MCF 10A (cell line): ENCODE measurements around the gene FOXK1. TPM values are rescaled to one million over a fixed set of nuclear protein-coding genes. Genes with fewer than 3 reads are reported as not detected.

ENCODE experiments used
- BruUV-seq: library from RNA; stranded (reverse); fragments of 400-500 nt; replicated peaks from 2 replicates; lab custom pipeline; 2021; lab: Mats Ljungman, UMichigan
- CTCF ChIA-PET: fragments of 300-600 bp; sonication (Branson Sonifier 250); formaldehyde crosslinking; extraction: SDS; loops from one replicate; lab custom pipeline; 2021; ENCODE audit warnings: antibody characterized with exemption, inconsistent platforms; lab: Yijun Ruan, JAX
- POLR2A ChIA-PET: fragments of 300-600, 350-650 bp; sonication (Branson Sonifier 250); formaldehyde crosslinking; extraction: SDS; loops from one replicate; lab custom pipeline; 2020; ENCODE audit warnings: antibody characterized with exemption, inconsistent platforms; lab: Yijun Ruan, JAX
- DNase-seq: peaks from one replicate; pipeline ENCODE4 v3.0.0-alpha.2; 2018; ENCODE audit not compliant: unreplicated experiment
- H3K27ac Mint-ChIP-seq: one replicate; pipeline ENCODE4 v1.8.0; 2022; ENCODE audit warnings: mild to moderate bottlenecking, low read depth, mixed read lengths; ENCODE audit not compliant: unreplicated experiment
- H3K27me3 Mint-ChIP-seq: one replicate; pipeline ENCODE4 v1.8.0; 2022; ENCODE audit warnings: mixed read lengths; ENCODE audit not compliant: insufficient read depth, unreplicated experiment
- H3K36me3 Mint-ChIP-seq: one replicate; pipeline ENCODE4 v1.8.0; 2022; ENCODE audit warnings: mild to moderate bottlenecking, moderate library complexity, mixed read lengths; ENCODE audit not compliant: insufficient read depth, unreplicated experiment
- H3K4me1 Mint-ChIP-seq: one replicate; pipeline ENCODE4 v1.8.0; 2022; ENCODE audit warnings: mixed read lengths; ENCODE audit not compliant: insufficient read depth, unreplicated experiment
- H3K4me3 Mint-ChIP-seq: one replicate; pipeline ENCODE4 v1.8.0; 2022; ENCODE audit warnings: mild to moderate bottlenecking, moderate library complexity, mixed read lengths; ENCODE audit not compliant: unreplicated experiment
- H3K9me3 Mint-ChIP-seq: one replicate; pipeline ENCODE4 v1.8.0; 2022; ENCODE audit warnings: mixed read lengths; ENCODE audit not compliant: unreplicated experiment
- CTCF ChIP-seq: fragments of 200-600 bp; IDR thresholded peaks from one replicate; pipeline ENCODE4 v1.8.0; 2022; ENCODE audit warnings: antibody characterized with exemption, mild to moderate bottlenecking; ENCODE audit not compliant: unreplicated experiment
- intact Hi-C: fragments of 100-400 bp; cut with micrococcal nuclease; formaldehyde crosslinking; loops from 2 replicates; pipeline ENCODE4 v1.14.1; 2022
- total RNA-seq: library from RNA; stranded (reverse); gene quantifications from 2 replicates; pipeline ENCODE4 v1.2.3, GENCODE V29; 2022

Gene FOXK1
- total RNA-seq, 1 experiment from 2014 or later: 37.7 TPM

GRCh38 chr7:4663239-4664018 is 18.7 kb upstream of the FOXK1 start:
- ChIA-PET CTCF (interaction anchor here (0.5 to 0.8 kb wide), 2 partner anchors 22 to 53 kb away, joined by 4 to 5 read pairs; no protein-coding TSS in a partner anchor), POLR2A (interaction anchor here (0.6 to 1.6 kb wide), 5 partner anchors 12 to 523 kb away, joined by 3 to 4 read pairs (median 3); no protein-coding TSS in a partner anchor)
- no peaks in the 10 kb centered on the region for H3K27me3 Mint-ChIP-seq

GRCh38 chr7:4665661-4666060 is 16.4 kb upstream of the FOXK1 start:
- intact Hi-C loops: no loop called here
- no peak for TF ChIP-seq CTCF
- ChIA-PET POLR2A (interaction anchor here (1.3 kb wide), 1 partner anchor 33 kb away, joined by 3 read pairs; no protein-coding TSS in a partner anchor), CTCF (interaction anchor here (0.6 kb wide), 1 partner anchor 821 kb away, joined by 3 read pairs; no protein-coding TSS in a partner anchor)
- Mint-ChIP-seq H3K36me3 (no peaks in the 10 kb centered on the region), H3K9me3 (no peaks in the 10 kb centered on the region), H3K27ac (peak overlapping the region; percentile 16), H3K27me3 (no peaks in the 10 kb centered on the region), H3K4me3 (no peak overlapping the region), H3K4me1 (peaks cover 7% of the 10 kb centered on the region)
- no TSS peak for BruUV-seq
- DNase-seq: peak; percentile 65

More at GRCh38 chr7:4663239-4664018, 18.7 kb upstream of the FOXK1 start:
- DNase-seq: no peak
- no TSS peak for BruUV-seq
- Mint-ChIP-seq H3K4me3 (no peak overlapping the region), H3K9me3 (peaks cover 11% of the 10 kb centered on the region), H3K27ac (no peak overlapping the region), H3K36me3 (no peaks in the 10 kb centered on the region), H3K4me1 (peaks cover 7% of the 10 kb centered on the region)
- intact Hi-C loops: no loop called here
- TF ChIP-seq CTCF: no peak

- peaks cover 7% of the 10 kb centered on the region for H3K4me1 Mint-ChIP-seq
- no peak for TF ChIP-seq CTCF
- DNase-seq: peak; percentile 44
- no peaks in the 10 kb centered on the region for H3K27me3 Mint-ChIP-seq
- CTCF ChIA-PET: no interaction called here
- H3K9me3 Mint-ChIP-seq: no peaks in the 10 kb centered on the region
- POLR2A ChIA-PET: no interaction called here
- intact Hi-C loops: no loop called here
- no peaks in the 10 kb centered on the region for H3K36me3 Mint-ChIP-seq
- peak overlapping the region; percentile 67 for H3K27ac Mint-ChIP-seq
- no peak overlapping the region for H3K4me3 Mint-ChIP-seq
- BruUV-seq: no TSS peak
Observed at GRCh38 chr7:4667776-4668509, 14.2 kb upstream of the FOXK1 start.

- H3K4me1 Mint-ChIP-seq: peaks cover 7% of the 10 kb centered on the region
- TF ChIP-seq CTCF: no peak
- peak overlapping the region; percentile 67 for H3K27ac Mint-ChIP-seq
- CTCF ChIA-PET: no interaction called here
- no peaks in the 10 kb centered on the region for H3K9me3 Mint-ChIP-seq
- H3K4me3 Mint-ChIP-seq: no peak overlapping the region
- no peak for DNase-seq
- intact Hi-C loops: no loop called here
- H3K27me3 Mint-ChIP-seq: no peaks in the 10 kb centered on the region
- BruUV-seq: no TSS peak
- H3K36me3 Mint-ChIP-seq: no peaks in the 10 kb centered on the region
- POLR2A ChIA-PET: no interaction called here
Observed at GRCh38 chr7:4668510-4668847, 13.6 kb upstream of the FOXK1 start.
